ENCODE results near the gene DNAJC27. TPM values are rescaled to one million over a fixed set of nuclear protein-coding genes. Genes with fewer than 3 reads are reported as not detected.
"Not testable (repeated sequence)": the region's sequence is repeated elsewhere in the genome, so short reads cannot be mapped to it uniquely, and the experiment has no call there.

The DNAJC27 gene
- total RNA-seq, 4 donors from 2014 or later = 12.8 to 23.4 (median 14.0) TPM

DNA sequence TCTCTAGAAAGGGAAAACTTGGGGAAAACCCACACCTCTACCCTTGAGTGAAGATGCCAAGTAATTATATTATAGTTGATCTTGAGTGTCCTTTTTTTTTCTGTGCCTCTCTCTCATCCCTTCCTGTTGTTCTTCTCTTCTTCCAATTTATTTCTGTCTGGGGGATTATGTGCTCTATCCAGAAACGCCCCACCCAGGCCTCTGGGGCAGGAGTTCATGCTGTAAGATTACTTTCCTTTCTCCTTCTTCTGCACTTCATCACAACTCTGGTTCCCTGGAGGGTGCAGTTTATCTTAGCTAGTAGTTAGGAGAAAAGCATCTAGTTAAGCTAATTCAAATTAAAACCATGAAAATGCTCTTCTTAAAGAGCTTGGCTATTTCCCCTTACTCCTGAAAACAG, 30.3 kb upstream of the DNAJC27 start:
- H3K4me3 ChIP-seq = no peak overlapping the region
- TF ChIP-seq, protein P1, sequence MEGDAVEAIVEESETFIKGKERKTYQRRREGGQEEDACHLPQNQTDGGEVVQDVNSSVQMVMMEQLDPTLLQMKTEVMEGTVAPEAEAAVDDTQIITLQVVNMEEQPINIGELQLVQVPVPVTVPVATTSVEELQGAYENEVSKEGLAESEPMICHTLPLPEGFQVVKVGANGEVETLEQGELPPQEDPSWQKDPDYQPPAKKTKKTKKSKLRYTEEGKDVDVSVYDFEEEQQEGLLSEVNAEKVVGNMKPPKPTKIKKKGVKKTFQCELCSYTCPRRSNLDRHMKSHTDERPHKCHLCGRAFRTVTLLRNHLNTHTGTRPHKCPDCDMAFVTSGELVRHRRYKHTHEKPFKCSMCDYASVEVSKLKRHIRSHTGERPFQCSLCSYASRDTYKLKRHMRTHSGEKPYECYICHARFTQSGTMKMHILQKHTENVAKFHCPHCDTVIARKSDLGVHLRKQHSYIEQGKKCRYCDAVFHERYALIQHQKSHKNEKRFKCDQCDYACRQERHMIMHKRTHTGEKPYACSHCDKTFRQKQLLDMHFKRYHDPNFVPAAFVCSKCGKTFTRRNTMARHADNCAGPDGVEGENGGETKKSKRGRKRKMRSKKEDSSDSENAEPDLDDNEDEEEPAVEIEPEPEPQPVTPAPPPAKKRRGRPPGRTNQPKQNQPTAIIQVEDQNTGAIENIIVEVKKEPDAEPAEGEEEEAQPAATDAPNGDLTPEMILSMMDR (IDR thresholded peaks at IDR 0.05) = no peak
- TF ChIP-seq POLR2A (IDR thresholded peaks at IDR 0.05) = no peak
- no peaks in the 10 kb centered on the region for H3K27me3 ChIP-seq
- no peak overlapping the region for H3K27ac ChIP-seq
- no peak for DNase-seq (ENCODE audit: low spot score in 2 of 2)
- H3K4me1 ChIP-seq = peaks cover 0 to 15% (median 0%) of the 10 kb centered on the region in 4 donors
- H3K36me3 ChIP-seq = peaks cover 0 to 7% (median 0%) of the 10 kb centered on the region in 3 donors
- H3K9me3 ChIP-seq = no peaks in the 10 kb centered on the region
- WGBS, 2 donors = 33 to 45% methylated on average over 1 of the region's 1 CpG

- Histone ChIP-seq H3K9me3 (no peaks in the 10 kb centered on the region), H3K4me1 (peaks cover 0 to 15% (median 0%) of the 10 kb centered on the region in 4 donors), H3K27me3 (no peaks in the 10 kb centered on the region), H3K27ac (no peak overlapping the region), H3K36me3 (peaks cover 0 to 7% (median 0%) of the 10 kb centered on the region in 3 donors), H3K4me3 (no peak overlapping the region)
- no peak for DNase-seq (ENCODE audit: low spot score in 2 of 2)
- TF ChIP-seq, protein P1 (IDR thresholded peaks at IDR 0.05) = no peak
- no peak for TF ChIP-seq EP300 (IDR thresholded peaks at IDR 0.05)
- WGBS, 2 donors = 82 to 85% methylated on average over 7 of the region's 7 CpGs
Measured at GRCh38 chr2:25001325-25001637, 29.5 kb upstream of the DNAJC27 start.

DNA sequence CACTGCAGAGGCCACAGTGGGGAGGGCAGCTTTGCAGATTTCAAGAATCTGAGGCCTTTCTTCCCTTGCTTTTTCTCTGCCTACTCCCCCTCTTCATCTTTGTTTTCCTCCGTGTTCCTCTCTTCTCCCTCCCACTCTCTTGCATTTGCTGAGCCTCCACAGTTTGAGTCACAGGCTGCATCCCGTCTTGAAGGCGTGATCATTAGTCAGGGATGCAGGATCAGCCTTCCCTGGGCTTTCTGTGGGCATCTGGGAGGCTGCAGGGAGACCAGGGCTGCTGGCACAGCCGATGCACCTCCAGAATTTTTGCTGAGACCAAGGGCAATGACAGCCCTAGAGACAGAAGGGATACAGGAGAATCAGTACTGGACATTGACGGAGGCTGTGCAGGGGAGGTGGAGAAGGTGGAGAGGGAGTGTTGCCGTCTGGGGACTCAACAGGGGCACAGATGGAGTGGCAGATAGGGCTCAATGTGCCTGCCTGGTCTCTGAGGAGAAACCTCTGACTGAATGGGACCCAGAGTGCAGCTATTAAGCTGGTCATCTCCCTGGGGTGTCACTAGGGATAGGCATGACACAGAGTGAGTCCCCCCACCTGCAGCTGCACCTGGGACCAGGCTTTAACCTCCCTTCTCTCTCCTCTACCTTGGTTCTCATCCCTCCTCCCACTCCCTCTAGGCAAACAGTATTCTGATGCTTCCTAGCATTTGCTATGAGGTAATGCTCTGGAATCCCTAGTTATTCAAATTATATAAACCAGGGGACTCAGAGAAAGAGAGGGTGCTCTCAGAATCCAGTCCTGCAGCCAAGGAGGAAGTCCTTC, 29.0 kb upstream of the DNAJC27 start:
- 54 to 57% methylated on average over 6 of the region's 6 CpGs for WGBS, 2 donors
- DNase-seq (ENCODE audit: low spot score in 2 of 2) = no peak
- Histone ChIP-seq H3K27me3 (no peaks in the 10 kb centered on the region), H3K4me3 (no peak overlapping the region), H3K27ac (peak overlapping the region in 2 of 4 donors; percentile 15 to 20), H3K4me1 (peaks cover 0 to 15% (median 0%) of the 10 kb centered on the region in 4 donors), H3K9me3 (no peaks in the 10 kb centered on the region), H3K36me3 (peaks cover 0 to 7% (median 0%) of the 10 kb centered on the region in 3 donors)
- no peak for TF ChIP-seq POLR2A (IDR thresholded peaks at IDR 0.05)
- TF ChIP-seq EP300 (IDR thresholded peaks at IDR 0.05) = no peak
- TF ChIP-seq, protein P1 (IDR thresholded peaks at IDR 0.05) = no peak

GRCh38 chr2:25000036-25000435, 28.3 kb upstream of the DNAJC27 start:
- 55 to 56% methylated on average over 4 of the region's 4 CpGs for WGBS, 2 donors
- peak overlapping the region in 1 of 4 donors; percentile 15 for H3K27ac ChIP-seq
- no peak for DNase-seq (ENCODE audit: low spot score in 2 of 2)
- TF ChIP-seq, protein P1 (IDR thresholded peaks at IDR 0.05) = no peak
- TF ChIP-seq EP300 (IDR thresholded peaks at IDR 0.05) = no peak
- no peak for TF ChIP-seq POLR2A (IDR thresholded peaks at IDR 0.05)
- no peak overlapping the region for H3K4me3 ChIP-seq
- peaks cover 0 to 7% (median 0%) of the 10 kb centered on the region in 3 donors for H3K36me3 ChIP-seq
- no peaks in the 10 kb centered on the region for H3K27me3 ChIP-seq
- H3K4me1 ChIP-seq = peaks cover 0 to 15% (median 0%) of the 10 kb centered on the region in 4 donors
- no peaks in the 10 kb centered on the region for H3K9me3 ChIP-seq

DNA sequence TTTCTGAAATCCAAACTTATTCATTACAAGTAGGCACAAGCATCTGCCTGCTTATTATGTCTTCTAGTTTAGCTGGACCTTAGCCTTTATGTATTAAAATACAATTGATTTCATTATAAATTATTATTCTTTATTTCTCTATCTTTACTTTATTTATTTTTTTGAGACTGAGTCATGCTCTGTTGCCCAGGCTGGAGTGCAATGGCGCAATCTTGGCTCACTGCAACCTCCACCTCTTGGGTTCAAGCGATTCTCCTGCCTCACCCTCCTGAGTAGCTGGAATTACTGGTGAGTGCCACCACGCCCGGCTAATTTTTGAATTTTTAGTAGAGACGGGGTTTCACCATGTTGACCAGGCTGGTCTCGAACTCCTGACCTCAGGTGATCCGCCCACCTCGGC, 27.3 kb upstream of the DNAJC27 start:
- DNase-seq (ENCODE audit: low spot score in 2 of 2) = not testable (repeated sequence)

More for the DNA sequence above, 27.3 kb upstream of the DNAJC27 start:
- H3K9me3 ChIP-seq, H3K36me3 ChIP-seq, H3K27me3 ChIP-seq, H3K27ac ChIP-seq, H3K4me3 ChIP-seq: not testable (repeated sequence)
- WGBS, 2 donors = 83 to 88% methylated on average over 8 of the region's 8 CpGs
- H3K4me1 ChIP-seq = peaks cover 0 to 15% (median 0%) of the 10 kb centered on the region in 4 donors

All from tibial nerve (tissue), 4 donors.